ENCODE data around the gene CSAD.

CSAD gene

GRCh38 chr12:53145383-53146260, 35.1 kb downstream of the CSAD start:
- no peaks in the 10 kb centered on the region for H3K4me1 ChIP-seq (ENCODE audit: control insufficient read depth, insufficient read depth, low read length)
- H3K9me3 ChIP-seq (ENCODE audit: control insufficient read depth, low read length), result no peaks in the 10 kb centered on the region
- no peaks in the 10 kb centered on the region for H3K36me3 ChIP-seq (ENCODE audit: control insufficient read depth, insufficient read depth, low read length)
- no peak overlapping the region for H3K9ac ChIP-seq (ENCODE audit: low read length)
- no peak overlapping the region for H3K4me3 ChIP-seq (ENCODE audit: low read length)
- H3K27me3 ChIP-seq (ENCODE audit: control insufficient read depth, insufficient read depth, low read length), result no peaks in the 10 kb centered on the region

GRCh38 chr12:53143355-53143754, 37.4 kb downstream of the CSAD start:
- H3K27me3 ChIP-seq (ENCODE audit: control insufficient read depth, insufficient read depth, low read length), result no peaks in the 10 kb centered on the region
- H3K9ac ChIP-seq (ENCODE audit: low read length), result no peak overlapping the region
- H3K4me3 ChIP-seq (ENCODE audit: low read length), result no peak overlapping the region
- H3K4me1 ChIP-seq (ENCODE audit: control insufficient read depth, insufficient read depth, low read length), result no peaks in the 10 kb centered on the region
- no peaks in the 10 kb centered on the region for H3K9me3 ChIP-seq (ENCODE audit: control insufficient read depth, low read length)
- H3K36me3 ChIP-seq (ENCODE audit: control insufficient read depth, insufficient read depth, low read length), result no peaks in the 10 kb centered on the region

GRCh38 chr12:53133722-53134121, 47.0 kb downstream of the CSAD start:
- Histone ChIP-seq H3K4me1 (ENCODE audit: control insufficient read depth, insufficient read depth, low read length) (no peaks in the 10 kb centered on the region), H3K27me3 (ENCODE audit: control insufficient read depth, insufficient read depth, low read length) (no peaks in the 10 kb centered on the region), H3K36me3 (ENCODE audit: control insufficient read depth, insufficient read depth, low read length) (no peaks in the 10 kb centered on the region), H3K9me3 (ENCODE audit: control insufficient read depth, low read length) (no peaks in the 10 kb centered on the region), H3K9ac (ENCODE audit: low read length) (no peak overlapping the region), H3K4me3 (ENCODE audit: low read length) (no peak overlapping the region)

GRCh38 chr12:53131844-53132243, 48.9 kb downstream of the CSAD start:
- H3K27me3 ChIP-seq (ENCODE audit: control insufficient read depth, insufficient read depth, low read length), result no peaks in the 10 kb centered on the region
- no peaks in the 10 kb centered on the region for H3K4me1 ChIP-seq (ENCODE audit: control insufficient read depth, insufficient read depth, low read length)
- H3K36me3 ChIP-seq (ENCODE audit: control insufficient read depth, insufficient read depth, low read length), result no peaks in the 10 kb centered on the region
- H3K9ac ChIP-seq (ENCODE audit: low read length), result no peak overlapping the region
- H3K4me3 ChIP-seq (ENCODE audit: low read length), result no peak overlapping the region
- H3K9me3 ChIP-seq (ENCODE audit: control insufficient read depth, low read length), result no peaks in the 10 kb centered on the region

- no peaks in the 10 kb centered on the region for H3K9me3 ChIP-seq (ENCODE audit: control insufficient read depth, low read length)
- no peaks in the 10 kb centered on the region for H3K4me1 ChIP-seq (ENCODE audit: control insufficient read depth, insufficient read depth, low read length)
- no peak overlapping the region for H3K9ac ChIP-seq (ENCODE audit: low read length)
- no peaks in the 10 kb centered on the region for H3K27me3 ChIP-seq (ENCODE audit: control insufficient read depth, insufficient read depth, low read length)
- no peaks in the 10 kb centered on the region for H3K36me3 ChIP-seq (ENCODE audit: control insufficient read depth, insufficient read depth, low read length)
- H3K4me3 ChIP-seq (ENCODE audit: low read length), result no peak overlapping the region
These were observed 51.8 kb downstream of the CSAD start for GRCh38 chr12:53128780-53129569.

GRCh38 chr12:53127169-53127568, 53.6 kb downstream of the CSAD start:
- H3K4me1 ChIP-seq (ENCODE audit: control insufficient read depth, insufficient read depth, low read length), result no peaks in the 10 kb centered on the region
- no peak overlapping the region for H3K9ac ChIP-seq (ENCODE audit: low read length)
- H3K9me3 ChIP-seq (ENCODE audit: control insufficient read depth, low read length), result no peaks in the 10 kb centered on the region
- H3K4me3 ChIP-seq (ENCODE audit: low read length), result no peak overlapping the region
- H3K27me3 ChIP-seq (ENCODE audit: control insufficient read depth, insufficient read depth, low read length), result no peaks in the 10 kb centered on the region
- H3K36me3 ChIP-seq (ENCODE audit: control insufficient read depth, insufficient read depth, low read length), result no peaks in the 10 kb centered on the region

GRCh38 chr12:53124352-53124723, 56.4 kb downstream of the CSAD start:
- no peaks in the 10 kb centered on the region for H3K27me3 ChIP-seq (ENCODE audit: control insufficient read depth, insufficient read depth, low read length)
- no peaks in the 10 kb centered on the region for H3K9me3 ChIP-seq (ENCODE audit: control insufficient read depth, low read length)
- H3K9ac ChIP-seq (ENCODE audit: low read length), result no peak overlapping the region
- H3K4me1 ChIP-seq (ENCODE audit: control insufficient read depth, insufficient read depth, low read length), result no peaks in the 10 kb centered on the region
- no peaks in the 10 kb centered on the region for H3K36me3 ChIP-seq (ENCODE audit: control insufficient read depth, insufficient read depth, low read length)
- no peak overlapping the region for H3K4me3 ChIP-seq (ENCODE audit: low read length)

- Histone ChIP-seq H3K4me3 (ENCODE audit: low read length) (no peak overlapping the region), H3K9me3 (ENCODE audit: control insufficient read depth, low read length) (no peaks in the 10 kb centered on the region), H3K4me1 (ENCODE audit: control insufficient read depth, insufficient read depth, low read length) (no peaks in the 10 kb centered on the region), H3K36me3 (ENCODE audit: control insufficient read depth, insufficient read depth, low read length) (no peaks in the 10 kb centered on the region), H3K27me3 (ENCODE audit: control insufficient read depth, insufficient read depth, low read length) (no peaks in the 10 kb centered on the region), H3K9ac (ENCODE audit: low read length) (no peak overlapping the region)
These were observed 57.0 kb downstream of the CSAD start for GRCh38 chr12:53123578-53124351.

GRCh38 chr12:53122961-53123468, 57.7 kb downstream of the CSAD start:
- H3K4me1 ChIP-seq (ENCODE audit: control insufficient read depth, insufficient read depth, low read length), result no peaks in the 10 kb centered on the region
- no peak overlapping the region for H3K4me3 ChIP-seq (ENCODE audit: low read length)
- no peaks in the 10 kb centered on the region for H3K36me3 ChIP-seq (ENCODE audit: control insufficient read depth, insufficient read depth, low read length)
- no peaks in the 10 kb centered on the region for H3K9me3 ChIP-seq (ENCODE audit: control insufficient read depth, low read length)
- no peaks in the 10 kb centered on the region for H3K27me3 ChIP-seq (ENCODE audit: control insufficient read depth, insufficient read depth, low read length)
- H3K9ac ChIP-seq (ENCODE audit: low read length), result no peak overlapping the region

- Histone ChIP-seq H3K36me3 (ENCODE audit: control insufficient read depth, insufficient read depth, low read length) (no peaks in the 10 kb centered on the region), H3K4me3 (ENCODE audit: low read length) (no peak overlapping the region), H3K27me3 (ENCODE audit: control insufficient read depth, insufficient read depth, low read length) (no peaks in the 10 kb centered on the region), H3K9me3 (ENCODE audit: control insufficient read depth, low read length) (no peaks in the 10 kb centered on the region), H3K4me1 (ENCODE audit: control insufficient read depth, insufficient read depth, low read length) (no peaks in the 10 kb centered on the region), H3K9ac (ENCODE audit: low read length) (no peak overlapping the region)
These were observed 59.8 kb downstream of the CSAD start for GRCh38 chr12:53120685-53121525.

GRCh38 chr12:53118751-53119300, 61.9 kb downstream of the CSAD start:
- H3K4me1 ChIP-seq (ENCODE audit: control insufficient read depth, insufficient read depth, low read length), result no peaks in the 10 kb centered on the region
- no peak overlapping the region for H3K4me3 ChIP-seq (ENCODE audit: low read length)
- H3K27me3 ChIP-seq (ENCODE audit: control insufficient read depth, insufficient read depth, low read length), result no peaks in the 10 kb centered on the region
- H3K9ac ChIP-seq (ENCODE audit: low read length), result no peak overlapping the region
- no peaks in the 10 kb centered on the region for H3K9me3 ChIP-seq (ENCODE audit: control insufficient read depth, low read length)
- H3K36me3 ChIP-seq (ENCODE audit: control insufficient read depth, insufficient read depth, low read length), result no peaks in the 10 kb centered on the region

All from mucosa of stomach (tissue), 1 donor.